Esophagus squamous epithelium (tissue), 5 donors: ENCODE data around the gene NKD1. TPM values are rescaled to one million over a fixed set of nuclear protein-coding genes. Genes with fewer than 3 reads are reported as not detected.

Source experiments
- DNase-seq: peaks from one replicate; lab custom pipeline; 2025; lab: John Stamatoyannopoulos, UW
- H3K27ac ChIP-seq, 4 donors: fragments of 200-600 bp; sonication (generic); one replicate each; pipeline ENCODE4 v1.5.1; 2016 to 2019; ENCODE audit warnings: mild to moderate bottlenecking in 1 of 4
- H3K27me3 ChIP-seq, 4 donors: fragments of 200-600 bp; sonication (generic); 1 replicate in 3 of 4; 2 replicates in 1 of 4; pipeline versions ENCODE4 v1.5.1 to v1.6.0; 2017 to 2021; ENCODE audit warnings: antibody characterized with exemption in 1 of 4
- H3K36me3 ChIP-seq, 3 donors: fragments of 200-600 bp; sonication (generic); one replicate each; pipeline ENCODE4 v1.5.1; 2016 to 2019
- H3K4me1 ChIP-seq, 3 donors: fragments of 200-600 bp; sonication (generic); one replicate each; pipeline ENCODE4 v1.5.1; 2017 to 2019
- H3K4me3 ChIP-seq, 4 donors: fragments of 200-600 bp; sonication (generic); 1 replicate in 3 of 4; 2 replicates in 1 of 4; pipeline ENCODE4 v1.5.1; 2016 to 2019; ENCODE audit warnings: mild to moderate bottlenecking in 2 of 4, moderate library complexity in 1 of 4
- H3K9me3 ChIP-seq, 3 donors: fragments of 200-600 bp; sonication (generic); one replicate each; pipeline ENCODE4 v1.5.1; 2016 to 2019
- CTCF ChIP-seq, 6 experiments: fragments of 450-650 bp in 4 of 6; fragments of 200-600 bp in 2 of 6; sonication (generic) in 2 of 6; IDR thresholded peaks; one replicate each; pipeline ENCODE4 v1.5.1; 2016 to 2019; ENCODE audit warnings: antibody characterized with exemption in 6 of 6, mild to moderate bottlenecking in 4 of 6, moderate library complexity in 4 of 6
- POLR2A ChIP-seq, 4 donors: fragments of 450-650 bp; IDR thresholded peaks; one replicate each; pipeline ENCODE4 v1.6.1; 2017; ENCODE audit warnings: antibody characterized with exemption in 4 of 4, mild to moderate bottlenecking in 4 of 4, moderate library complexity in 3 of 4
- WGBS, 2 donors: methylation state at CpG; one replicate each; pipeline ENCODE4 v1.1.5; 2018; 5-methylcytosine and 5-hydroxymethylcytosine counted together
- intact Hi-C: fragments of 100-400 bp; cut with DNase I; formaldehyde crosslinking; loops from one replicate; pipeline ENCODE4 v1.15.0; 2022
- total RNA-seq, 4 donors: library from RNA; depleted of rRNA; stranded (reverse); fragments of >200 nt; gene quantifications; one replicate each; pipeline ENCODE4 v1.1.0, GENCODE V29; 2016
- donor health status: DM: yes; HTN: yes; CAD: no.

Gene NKD1
- total RNA-seq, 4 donors from 2014 or later = 1.1 to 10.5 (median 3.1) TPM

- no peaks in the 10 kb centered on the region for H3K36me3 ChIP-seq
- H3K4me1 ChIP-seq = peaks cover 0 to 9% (median 0%) of the 10 kb centered on the region in 3 donors
- TF ChIP-seq CTCF (IDR thresholded peaks at IDR 0.05) (no peak), POLR2A (IDR thresholded peaks at IDR 0.05) (no peak)
- no peaks in the 10 kb centered on the region for H3K9me3 ChIP-seq
- no peaks in the 10 kb centered on the region for H3K27me3 ChIP-seq
- intact Hi-C loops = no loop called here
- WGBS, 2 donors = 81 to 82% methylated on average over 12 of the region's 15 CpGs
- no peak overlapping the region for H3K4me3 ChIP-seq
- no peak overlapping the region for H3K27ac ChIP-seq
- no peak for DNase-seq
These were observed 93.0 kb downstream of the NKD1 start for GRCh38 chr16:50640919-50641817.

- intact Hi-C loops = no loop called here
- Histone ChIP-seq H3K4me3 (no peak overlapping the region), H3K27me3 (no peaks in the 10 kb centered on the region), H3K27ac (no peak overlapping the region), H3K4me1 (peaks cover 0 to 9% (median 0%) of the 10 kb centered on the region in 3 donors), H3K36me3 (no peaks in the 10 kb centered on the region), H3K9me3 (no peaks in the 10 kb centered on the region)
- no peak for DNase-seq
- 75 to 96% methylated on average over 2 to 3 of the region's 4 CpGs for WGBS, 2 donors
- no peak for TF ChIP-seq CTCF (IDR thresholded peaks at IDR 0.05)
- no peak for TF ChIP-seq POLR2A (IDR thresholded peaks at IDR 0.05)
These were observed 93.6 kb downstream of the NKD1 start for GRCh38 chr16:50641818-50642187.

GRCh38 chr16:50642349-50642748 is 94.2 kb downstream of the NKD1 start:
- intact Hi-C loops = no loop called here
- Histone ChIP-seq H3K4me1 (peaks cover 0 to 9% (median 0%) of the 10 kb centered on the region in 3 donors), H3K27ac (no peak overlapping the region), H3K4me3 (no peak overlapping the region), H3K27me3 (no peaks in the 10 kb centered on the region), H3K9me3 (no peaks in the 10 kb centered on the region), H3K36me3 (no peaks in the 10 kb centered on the region)
- DNase-seq = no peak
- WGBS, 2 donors = 90 to 100% methylated on average over 5 of the region's 5 CpGs
- no peak for TF ChIP-seq CTCF (IDR thresholded peaks at IDR 0.05)

- WGBS, 2 donors = 67 to 83% methylated on average over 3 of the region's 4 CpGs
These were observed 95.0 kb downstream of the NKD1 start for GRCh38 chr16:50643192-50643591.

More at GRCh38 chr16:50643192-50643591, 95.0 kb downstream of the NKD1 start:
- Histone ChIP-seq H3K4me1 (peaks cover 0 to 9% (median 0%) of the 10 kb centered on the region in 3 donors), H3K9me3 (no peaks in the 10 kb centered on the region), H3K27me3 (no peaks in the 10 kb centered on the region), H3K36me3 (no peaks in the 10 kb centered on the region), H3K27ac (no peak overlapping the region), H3K4me3 (no peak overlapping the region)
- DNase-seq = no peak
- intact Hi-C loops = no loop called here
- TF ChIP-seq CTCF (IDR thresholded peaks at IDR 0.05) = no peak
- TF ChIP-seq POLR2A (IDR thresholded peaks at IDR 0.05) = no peak
